Coronary artery (tissue), 2 donors: ENCODE measurements around the gene MYO1E.

ENCODE experiments used
- DNase-seq: peaks from one replicate; pipeline ENCODE4 v3.0.0-alpha.2; 2017; ENCODE audit warnings: low spot score
- H3K27ac ChIP-seq, 2 donors: fragments of 200-600 bp; sonication (generic); one replicate each; pipeline ENCODE4 v1.5.1; 2016 to 2019
- H3K4me3 ChIP-seq: fragments of 200-600 bp; sonication (generic); 2 replicates; pipeline ENCODE4 v1.5.1; 2016; ENCODE audit warnings: mild to moderate bottlenecking, moderate library complexity
- CTCF ChIP-seq: fragments of 200-600 bp; sonication (generic); IDR thresholded peaks from one replicate; pipeline ENCODE4 v1.5.1; 2019; ENCODE audit warnings: antibody characterized with exemption

The MYO1E gene

GRCh38 chr15:59321000-59321689 is 51.5 kb downstream of the MYO1E start:
- no peak overlapping the region for H3K4me3 ChIP-seq
- H3K27ac ChIP-seq, result no peak overlapping the region
- no peak for TF ChIP-seq CTCF
- DNase-seq, result no peak

- Histone ChIP-seq H3K4me3 (no peak overlapping the region), H3K27ac (peak overlapping the region; percentile 81 to 88)
- no peak for DNase-seq
- no peak for TF ChIP-seq CTCF
Observed at GRCh38 chr15:59317211-59317610, 55.5 kb downstream of the MYO1E start.

GRCh38 chr15:59315914-59316451 is 56.7 kb downstream of the MYO1E start:
- DNase-seq, result no peak
- no peak overlapping the region for H3K4me3 ChIP-seq
- H3K27ac ChIP-seq, result peak overlapping the region; percentile 81 to 88
- no peak for TF ChIP-seq CTCF

- Histone ChIP-seq H3K4me3 (peak overlapping the region; percentile 37), H3K27ac (peak overlapping the region; percentile 81 to 88)
- peak; percentile 92 for DNase-seq
- TF ChIP-seq CTCF, result no peak
Observed at GRCh38 chr15:59313641-59314332, 58.9 kb downstream of the MYO1E start.

GRCh38 chr15:59312205-59312604 is 60.5 kb downstream of the MYO1E start:
- H3K27ac ChIP-seq, result peak overlapping the region; percentile 73 to 81
- no peak for DNase-seq
- no peak for TF ChIP-seq CTCF
- no peak overlapping the region for H3K4me3 ChIP-seq

GRCh38 chr15:59311195-59311594 is 61.5 kb downstream of the MYO1E start:
- H3K27ac ChIP-seq, result no peak overlapping the region
- TF ChIP-seq CTCF, result no peak

More at GRCh38 chr15:59311195-59311594, 61.5 kb downstream of the MYO1E start:
- no peak for DNase-seq
- no peak overlapping the region for H3K4me3 ChIP-seq
